SJSA1 (cell line): ENCODE results near the gene HPS3. TPM values are rescaled to one million over a fixed set of nuclear protein-coding genes. Genes with fewer than 3 reads are reported as not detected.
"Not testable (repeated sequence)": the region's sequence is repeated elsewhere in the genome, so short reads cannot be mapped to it uniquely, and the experiment has no call there.

ENCODE experiments used
- DNase-seq, 2 experiments: peaks; one replicate each; pipeline ENCODE4 v3.0.0-alpha.2; 2015 to 2020; ENCODE audit warnings: low spot score in 2 of 2, low read depth in 1 of 2
- H3K27ac ChIP-seq: fragments of 250-450 bp; sonication (Bioruptor Pico); 2 replicates; pipeline ENCODE4 v1.5.1; 2020; ENCODE audit warnings: mild to moderate bottlenecking, moderate library complexity
- H3K27me3 ChIP-seq: fragments of 250-450 bp; sonication (Bioruptor Pico); replicated peaks from 2 replicates; pipeline ENCODE4 v1.5.1; 2020; ENCODE audit warnings: mild to moderate bottlenecking, moderate library complexity
- H3K36me3 ChIP-seq: fragments of 250-450 bp; sonication (Bioruptor Pico); 2 replicates; pipeline ENCODE4 v1.5.1; 2020; ENCODE audit warnings: mild to moderate bottlenecking
- H3K4me1 ChIP-seq: fragments of 250-450 bp; sonication (Bioruptor Pico); replicated peaks from 2 replicates; pipeline ENCODE4 v1.6.1; 2021; ENCODE audit warnings: mild to moderate bottlenecking
- H3K4me3 ChIP-seq: fragments of 250-450 bp; sonication (Bioruptor Pico); 2 replicates; pipeline ENCODE4 v1.5.1; 2020; ENCODE audit warnings: mild to moderate bottlenecking
- H3K9me3 ChIP-seq: fragments of 250-450 bp; sonication (Bioruptor Pico); replicated peaks from 2 replicates; pipeline ENCODE4 v1.5.1; 2020; ENCODE audit warnings: mild to moderate bottlenecking
- total RNA-seq: library from RNA; depleted of rRNA; stranded (reverse); fragments of >200 nt; shearing (Covaris generic); gene quantifications from 2 replicates; pipeline ENCODE4 v1.2.3, GENCODE V29; 2014

HPS3 gene
- total RNA-seq, 1 experiment from 2014 or later, result 27.9 TPM

GRCh38 chr3:149186219-149186618, 56.8 kb downstream of the HPS3 start:
- Histone ChIP-seq H3K4me1 (peaks cover 11% of the 10 kb centered on the region), H3K9me3 (no peaks in the 10 kb centered on the region), H3K27me3 (no peaks in the 10 kb centered on the region), H3K36me3 (no peaks in the 10 kb centered on the region), H3K27ac (no peak overlapping the region), H3K4me3 (no peak overlapping the region)
- DNase-seq, result no peak

DNA sequence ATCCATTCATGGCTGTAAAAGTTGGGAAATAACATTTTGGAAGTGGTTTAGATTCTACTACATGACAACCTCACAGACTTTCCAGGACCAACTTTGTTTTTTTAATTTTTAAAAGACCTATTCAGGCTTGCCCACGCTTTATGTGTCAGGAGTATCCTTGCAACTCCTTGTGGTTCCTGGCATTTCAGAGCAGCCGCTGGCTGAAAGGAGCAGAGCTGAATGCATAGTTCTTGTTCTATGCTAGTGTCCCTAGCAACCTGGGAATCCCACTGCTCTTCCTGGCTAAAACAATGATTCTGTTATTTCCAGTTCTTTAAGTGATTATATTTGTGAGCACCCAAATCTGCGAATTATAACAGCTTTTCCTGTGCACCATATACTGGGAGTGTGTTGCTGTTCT, 57.3 kb downstream of the HPS3 start:
- Histone ChIP-seq H3K4me1 (peaks cover 11% of the 10 kb centered on the region), H3K36me3 (no peaks in the 10 kb centered on the region), H3K27me3 (no peaks in the 10 kb centered on the region), H3K4me3 (no peak overlapping the region), H3K9me3 (no peaks in the 10 kb centered on the region), H3K27ac (no peak overlapping the region)
- no peak for DNase-seq

DNA sequence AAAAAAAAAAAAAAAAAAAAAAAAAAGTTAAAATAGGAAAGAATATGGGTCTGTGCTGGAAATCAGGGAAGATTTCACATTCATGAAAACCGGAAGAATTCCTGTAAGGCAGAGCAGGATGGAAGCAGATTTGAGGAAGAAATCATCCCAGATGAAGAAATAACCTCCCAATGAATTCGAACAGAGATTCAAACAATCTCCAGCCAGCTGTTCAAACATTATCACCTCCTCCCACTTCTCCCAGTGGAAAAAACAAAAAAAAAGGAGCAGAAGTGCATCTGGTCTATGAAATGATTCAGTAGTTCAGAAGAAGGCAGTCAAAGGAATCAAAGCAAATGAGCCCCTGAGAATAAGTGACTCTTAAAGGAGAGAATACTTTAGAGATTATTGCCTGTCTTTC, 59.1 kb downstream of the HPS3 start:
- Histone ChIP-seq H3K9me3 (no peaks in the 10 kb centered on the region), H3K36me3 (no peaks in the 10 kb centered on the region), H3K4me1 (peaks cover 11% of the 10 kb centered on the region), H3K27me3 (no peaks in the 10 kb centered on the region), H3K4me3 (no peak overlapping the region), H3K27ac (no peak overlapping the region)
- no peak for DNase-seq

GRCh38 chr3:149195221-149195620, 65.8 kb downstream of the HPS3 start:
- no peaks in the 10 kb centered on the region for H3K36me3 ChIP-seq

GRCh38 chr3:149196805-149197592, 67.6 kb downstream of the HPS3 start:
- not testable (repeated sequence) for H3K9me3 ChIP-seq, H3K36me3 ChIP-seq, H3K27ac ChIP-seq, H3K4me3 ChIP-seq, DNase-seq, H3K27me3 ChIP-seq, H3K4me1 ChIP-seq

More at GRCh38 chr3:149195221-149195620, 65.8 kb downstream of the HPS3 start:
- Histone ChIP-seq H3K27me3 (no peaks in the 10 kb centered on the region), H3K27ac (no peak overlapping the region), H3K4me1 (peaks cover 5% of the 10 kb centered on the region), H3K4me3 (no peak overlapping the region), H3K9me3 (no peaks in the 10 kb centered on the region)
- DNase-seq, result no peak

GRCh38 chr3:149197669-149198068, 68.2 kb downstream of the HPS3 start:
- Histone ChIP-seq H3K4me3 (no peak overlapping the region), H3K4me1 (peaks cover 5% of the 10 kb centered on the region), H3K27me3 (no peaks in the 10 kb centered on the region), H3K27ac (no peak overlapping the region), H3K9me3 (no peaks in the 10 kb centered on the region), H3K36me3 (no peaks in the 10 kb centered on the region)
- DNase-seq, result no peak

- H3K27ac ChIP-seq, result no peak overlapping the region
- DNase-seq, result no peak
- H3K27me3 ChIP-seq, result no peaks in the 10 kb centered on the region
- no peaks in the 10 kb centered on the region for H3K36me3 ChIP-seq
- peaks cover 5% of the 10 kb centered on the region for H3K4me1 ChIP-seq
- H3K4me3 ChIP-seq, result no peak overlapping the region
- no peaks in the 10 kb centered on the region for H3K9me3 ChIP-seq
Measured at GRCh38 chr3:149198611-149199010, 69.2 kb downstream of the HPS3 start.

GRCh38 chr3:149199474-149199873, 70.0 kb downstream of the HPS3 start:
- no peak overlapping the region for H3K27ac ChIP-seq
- H3K36me3 ChIP-seq, result no peaks in the 10 kb centered on the region
- H3K27me3 ChIP-seq, result no peaks in the 10 kb centered on the region
- no peak overlapping the region for H3K4me3 ChIP-seq
- DNase-seq, result no peak
- no peaks in the 10 kb centered on the region for H3K9me3 ChIP-seq
- peaks cover 5% of the 10 kb centered on the region for H3K4me1 ChIP-seq

- DNase-seq, result no peak
- no peak overlapping the region for H3K27ac ChIP-seq
- H3K36me3 ChIP-seq, result no peaks in the 10 kb centered on the region
- no peaks in the 10 kb centered on the region for H3K27me3 ChIP-seq
- no peak overlapping the region for H3K4me3 ChIP-seq
- H3K9me3 ChIP-seq, result no peaks in the 10 kb centered on the region
- H3K4me1 ChIP-seq, result no peaks in the 10 kb centered on the region
Measured at GRCh38 chr3:149203758-149204157, 74.3 kb downstream of the HPS3 start.

DNA sequence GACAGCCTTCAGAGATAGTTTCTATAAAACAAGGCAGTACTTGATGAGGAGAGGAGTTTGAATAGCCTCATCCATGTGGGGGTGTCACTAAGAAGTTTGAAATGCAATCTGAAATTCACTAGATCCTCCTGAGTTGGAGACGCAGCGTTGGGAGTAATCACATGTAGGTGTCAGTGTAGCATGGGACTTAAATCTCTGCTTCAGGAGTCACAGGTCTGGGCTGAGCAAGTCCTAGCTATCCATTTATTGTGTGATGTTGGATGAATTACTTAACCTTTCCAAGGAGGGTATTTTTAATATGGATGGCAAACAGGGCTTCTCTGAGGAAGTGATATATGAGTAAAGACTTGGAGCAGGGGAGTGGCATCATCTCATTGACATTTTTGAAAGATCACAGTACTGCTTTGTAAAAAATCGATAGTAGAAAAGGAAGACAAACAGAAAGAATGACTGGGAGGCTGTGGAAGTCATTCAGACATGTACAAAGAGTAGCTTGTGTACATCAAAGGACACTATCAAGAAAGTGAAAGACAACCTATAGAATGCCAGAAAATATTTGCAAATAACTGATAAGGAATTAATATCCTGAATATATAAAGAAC, 75.1 kb downstream of the HPS3 start:
- no peak for DNase-seq
- H3K4me1 ChIP-seq, result no peaks in the 10 kb centered on the region
- H3K27me3 ChIP-seq, result no peaks in the 10 kb centered on the region
- H3K9me3 ChIP-seq, result no peaks in the 10 kb centered on the region
- no peaks in the 10 kb centered on the region for H3K36me3 ChIP-seq
- H3K27ac ChIP-seq, result no peak overlapping the region
- no peak overlapping the region for H3K4me3 ChIP-seq

DNA sequence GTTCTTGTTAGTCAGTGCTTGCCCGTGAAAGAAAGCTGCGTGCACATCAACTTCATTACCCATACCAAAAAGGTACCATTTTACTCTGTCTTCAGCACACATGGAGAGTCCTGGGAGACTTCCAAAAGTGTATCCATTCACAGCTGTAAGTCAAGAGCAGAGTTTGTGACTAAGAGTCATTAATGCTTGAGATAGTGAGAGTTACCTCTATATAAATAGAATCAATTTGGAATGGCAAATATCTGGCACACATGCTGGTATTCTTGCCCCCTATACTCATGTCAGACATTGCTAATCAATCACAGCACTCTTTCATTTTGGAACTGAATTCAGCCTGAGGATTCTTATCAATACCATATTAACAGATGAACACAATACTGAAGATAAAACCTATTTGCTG, 78.0 kb downstream of the HPS3 start:
- Histone ChIP-seq H3K4me3 (no peak overlapping the region), H3K36me3 (no peaks in the 10 kb centered on the region), H3K27me3 (no peaks in the 10 kb centered on the region), H3K9me3 (no peaks in the 10 kb centered on the region), H3K4me1 (no peaks in the 10 kb centered on the region), H3K27ac (no peak overlapping the region)
- DNase-seq, result no peak

DNA sequence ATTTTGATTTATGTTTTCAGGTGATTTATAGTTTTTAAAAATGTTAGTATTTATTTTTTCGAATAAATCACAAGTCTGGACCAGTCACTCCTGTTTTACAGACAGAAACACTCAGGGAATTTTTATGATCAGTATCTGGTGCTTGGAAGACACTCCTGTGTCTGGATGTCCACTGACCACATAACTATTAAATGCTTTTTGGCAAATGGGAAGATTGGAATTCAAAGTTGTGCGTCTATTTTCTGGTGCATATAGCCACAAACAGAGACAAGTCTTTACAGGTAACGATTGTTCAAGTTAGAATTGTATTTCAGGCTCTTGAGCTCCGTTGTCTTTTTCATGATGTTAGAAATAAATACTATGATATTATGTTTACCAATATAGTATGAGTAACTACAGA, 80.0 kb downstream of the HPS3 start:
- Histone ChIP-seq H3K4me3 (no peak overlapping the region), H3K27me3 (no peaks in the 10 kb centered on the region), H3K36me3 (no peaks in the 10 kb centered on the region), H3K27ac (no peak overlapping the region), H3K4me1 (no peaks in the 10 kb centered on the region), H3K9me3 (no peaks in the 10 kb centered on the region)
- DNase-seq, result no peak

DNA sequence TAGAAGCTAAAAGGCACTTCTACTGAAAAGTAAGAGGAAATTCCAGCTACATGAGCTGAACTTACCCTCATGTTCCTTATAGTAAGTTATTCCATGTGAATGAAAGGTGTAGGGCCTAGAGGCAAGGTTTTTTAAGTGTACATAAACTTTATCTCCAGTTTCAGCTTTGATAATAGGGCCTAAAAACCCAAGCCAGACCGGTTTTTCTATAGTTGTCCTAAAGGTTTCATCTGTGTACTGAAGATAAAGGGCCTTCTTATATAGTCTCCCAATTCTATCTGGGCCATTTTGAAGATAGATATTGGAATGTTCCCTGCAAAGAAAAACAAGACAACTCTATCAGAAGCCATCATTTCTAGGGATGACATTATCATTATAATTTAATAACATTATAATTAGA, 82.9 kb downstream of the HPS3 start:
- peaks cover 11% of the 10 kb centered on the region; the same call in 1 of the 2 replicates for H3K4me1 ChIP-seq

DNA sequence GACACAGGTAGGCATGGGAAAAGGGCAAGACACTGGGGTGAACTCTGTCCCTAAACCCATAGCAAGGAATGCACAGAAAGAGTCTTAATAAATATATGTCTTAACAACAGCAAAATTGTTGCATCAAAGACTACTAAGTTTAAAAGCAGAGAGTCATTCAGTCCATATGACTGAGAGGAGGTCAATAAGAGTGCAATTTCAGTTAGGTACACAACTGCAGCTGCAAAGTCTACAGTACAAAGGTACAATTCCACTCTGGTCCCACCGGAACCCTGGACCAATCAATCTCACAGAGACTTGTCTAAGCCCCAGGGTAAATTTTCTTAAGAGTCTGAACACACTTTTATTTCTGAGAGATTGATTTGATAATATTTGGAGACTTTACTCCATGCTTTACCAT, 85.3 kb downstream of the HPS3 start:
- no peaks in the 10 kb centered on the region for H3K9me3 ChIP-seq
- no peaks in the 10 kb centered on the region for H3K27me3 ChIP-seq
- H3K36me3 ChIP-seq, result no peaks in the 10 kb centered on the region
- DNase-seq, result no peak
- H3K4me1 ChIP-seq, result peaks cover 11% of the 10 kb centered on the region; the same call in 1 of the 2 replicates
- H3K27ac ChIP-seq, result no peak overlapping the region
- H3K4me3 ChIP-seq, result no peak overlapping the region

More for the DNA sequence above, 82.9 kb downstream of the HPS3 start:
- Histone ChIP-seq H3K27me3 (no peaks in the 10 kb centered on the region), H3K27ac (no peak overlapping the region), H3K4me3 (no peak overlapping the region), H3K9me3 (no peaks in the 10 kb centered on the region), H3K36me3 (no peaks in the 10 kb centered on the region)
- no peak for DNase-seq
